Cerebellar cortex (tissue), 1 donor: ENCODE data around the gene ZBTB7C.
A peak's percentile ranks its signal among the peaks of the same experiment; 100 is the strongest.

Experiments
- DNase-seq: peaks from one replicate; pipeline ENCODE4 v3.0.0-alpha.2; 2015; ENCODE audit warnings: low spot score

The ZBTB7C gene

GRCh38 chr18:48216639-48217257 lies 192.4 kb downstream of the ZBTB7C start:
- DNase-seq: no peak

- DNase-seq: no peak
These were observed 193.1 kb downstream of the ZBTB7C start for GRCh38 chr18:48215876-48216638.

GRCh38 chr18:48213791-48214190 lies 195.4 kb downstream of the ZBTB7C start:
- DNase-seq: no peak

GRCh38 chr18:48208432-48209140 lies 200.6 kb downstream of the ZBTB7C start:
- no peak for DNase-seq

GRCh38 chr18:48207733-48208132 lies 201.4 kb downstream of the ZBTB7C start:
- no peak for DNase-seq

- no peak for DNase-seq
These were observed 202.3 kb downstream of the ZBTB7C start for GRCh38 chr18:48206887-48207286.

GRCh38 chr18:48203961-48204666 lies 205.1 kb downstream of the ZBTB7C start:
- DNase-seq: no peak

GRCh38 chr18:48203288-48203945 lies 205.8 kb downstream of the ZBTB7C start:
- no peak for DNase-seq

GRCh38 chr18:48202350-48203260 lies 206.6 kb downstream of the ZBTB7C start:
- DNase-seq: no peak

- no peak for DNase-seq
These were observed 207.2 kb downstream of the ZBTB7C start for GRCh38 chr18:48202006-48202348.

- no peak for DNase-seq
These were observed 207.7 kb downstream of the ZBTB7C start for GRCh38 chr18:48201337-48202005.

GRCh38 chr18:48200631-48201336 lies 208.4 kb downstream of the ZBTB7C start:
- DNase-seq: no peak

- DNase-seq: no peak
These were observed 209.8 kb downstream of the ZBTB7C start for GRCh38 chr18:48199399-48199798.

- no peak for DNase-seq
These were observed 211.4 kb downstream of the ZBTB7C start for GRCh38 chr18:48197819-48198218.

- DNase-seq: peak; percentile 11
These were observed 213.4 kb downstream of the ZBTB7C start for GRCh38 chr18:48195787-48196186.

GRCh38 chr18:48194591-48195181 lies 214.5 kb downstream of the ZBTB7C start:
- no peak for DNase-seq

GRCh38 chr18:48193521-48194492 lies 215.4 kb downstream of the ZBTB7C start:
- peak; percentile 3 for DNase-seq

- DNase-seq: no peak
These were observed 216.6 kb downstream of the ZBTB7C start for GRCh38 chr18:48192542-48192941.
